GM19099 (cell line): ENCODE measurements around the gene NDRG2.

Source experiments
- POLR2A ChIP-seq: IDR thresholded peaks from 3 replicates; pipeline ENCODE4 v1.6.1; 2011; ENCODE audit warnings: low read depth; ENCODE audit not compliant: insufficient read length; ENCODE audit errors: extremely low read depth

NDRG2 gene

GRCh38 chr14:21060614-21061346 lies 35.9 kb upstream of the NDRG2 start:
- no peak for TF ChIP-seq POLR2A

DNA sequence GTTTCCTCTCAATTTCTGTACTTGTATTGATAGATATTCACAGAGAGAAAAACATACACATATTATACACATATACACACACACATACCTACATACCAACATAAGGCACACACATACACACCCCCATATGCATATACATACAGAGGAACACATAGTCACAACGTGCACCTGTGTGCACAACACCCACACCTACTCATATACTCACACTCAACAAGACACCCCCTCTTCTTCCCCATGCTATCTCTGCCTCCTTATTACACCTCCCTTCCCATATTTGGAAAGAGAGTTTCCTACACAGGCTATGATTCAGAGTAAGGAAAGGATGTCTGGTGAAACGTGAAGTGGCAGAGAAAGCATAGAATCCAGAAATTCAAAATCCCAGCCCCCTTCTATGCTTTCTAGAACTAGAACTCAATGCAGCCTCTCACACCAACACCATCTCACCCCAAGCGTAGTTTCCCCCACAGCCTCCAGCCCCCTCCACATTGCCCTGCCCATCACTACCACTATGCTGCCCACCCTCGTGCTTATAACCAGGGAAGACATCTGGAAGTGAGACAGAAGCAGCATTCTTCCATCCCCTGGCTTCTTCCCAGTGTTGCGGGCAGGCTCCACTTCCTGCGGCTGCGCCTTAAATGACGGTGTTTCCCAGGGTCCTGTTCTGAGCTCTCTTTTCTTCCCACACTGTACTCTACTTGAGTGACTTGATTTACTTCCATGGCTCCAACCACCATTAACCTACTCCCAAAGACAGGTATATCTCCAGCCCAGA lies 35.2 kb upstream of the NDRG2 start:
- no peak for TF ChIP-seq POLR2A

DNA sequence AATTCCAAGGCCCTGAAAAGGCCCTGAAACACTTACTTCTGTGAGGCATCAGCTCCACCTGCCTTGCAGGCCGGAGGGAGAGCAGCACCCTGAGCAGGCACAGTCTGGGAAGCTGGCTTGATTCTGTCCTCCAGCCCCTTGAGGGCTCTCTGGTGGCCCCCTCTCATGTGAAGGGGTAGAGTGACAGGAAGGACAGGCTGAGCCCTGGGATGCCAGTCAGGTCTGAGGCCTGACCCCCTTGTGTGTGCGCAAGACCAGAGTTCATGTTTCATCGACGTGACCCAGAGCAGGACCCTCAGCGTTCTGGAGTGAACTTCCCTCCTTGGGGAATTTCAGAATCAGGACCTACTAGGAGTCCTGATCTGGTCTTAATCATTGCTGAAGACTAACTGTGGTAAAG lies 34.0 kb upstream of the NDRG2 start:
- TF ChIP-seq POLR2A = no peak

DNA sequence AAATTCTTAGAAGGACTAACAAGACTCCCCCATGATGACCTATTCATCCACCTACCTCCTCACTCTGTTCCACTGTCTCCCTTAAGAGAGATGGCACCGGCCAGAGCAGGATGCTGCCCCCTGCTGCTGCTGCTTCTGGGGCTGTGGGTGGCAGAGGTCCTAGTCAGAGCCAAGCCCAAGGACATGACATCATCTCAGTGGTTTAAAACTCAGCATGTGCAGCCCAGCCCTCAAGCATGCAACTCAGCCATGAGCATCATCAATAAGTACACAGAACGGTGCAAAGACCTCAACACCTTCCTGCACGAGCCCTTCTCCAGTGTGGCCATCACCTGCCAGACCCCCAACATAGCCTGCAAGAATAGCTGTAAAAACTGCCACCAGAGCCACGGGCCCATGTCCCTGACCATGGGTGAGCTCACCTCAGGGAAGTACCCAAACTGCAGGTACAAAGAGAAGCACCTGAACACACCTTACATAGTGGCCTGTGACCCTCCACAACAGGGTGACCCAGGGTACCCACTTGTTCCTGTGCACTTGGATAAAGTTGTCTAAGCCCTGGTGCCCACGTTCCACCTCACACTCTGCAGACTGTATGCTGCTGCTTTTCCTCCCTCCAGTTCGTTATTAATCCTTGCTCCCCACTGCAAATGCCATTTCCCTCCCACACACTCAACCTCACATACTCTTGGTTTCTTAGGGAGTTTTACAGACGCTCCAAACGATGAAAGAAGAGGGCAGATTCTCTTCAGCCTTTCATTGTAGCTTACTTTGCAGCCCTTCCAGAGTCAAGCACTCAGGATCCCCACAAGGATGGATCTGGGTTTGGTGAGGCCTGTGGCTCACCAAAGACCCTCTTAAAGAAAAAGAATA lies 33.2 kb upstream of the NDRG2 start, which contains the start of gene RNASE8:
Gene RNASE8, plus strand, starts transcription at position 20 of the 873 bp plus-strand sequence. Its CDS starts 71 bp downstream, at position 91.
- TF ChIP-seq POLR2A = no peak

- no peak for TF ChIP-seq POLR2A
Observed at GRCh38 chr14:21056520-21057163, 31.8 kb upstream of the NDRG2 start.

GRCh38 chr14:21055432-21056117 lies 30.7 kb upstream of the NDRG2 start:
- no peak for TF ChIP-seq POLR2A

GRCh38 chr14:21054768-21055145 lies 29.9 kb upstream of the NDRG2 start:
- no peak for TF ChIP-seq POLR2A

DNA sequence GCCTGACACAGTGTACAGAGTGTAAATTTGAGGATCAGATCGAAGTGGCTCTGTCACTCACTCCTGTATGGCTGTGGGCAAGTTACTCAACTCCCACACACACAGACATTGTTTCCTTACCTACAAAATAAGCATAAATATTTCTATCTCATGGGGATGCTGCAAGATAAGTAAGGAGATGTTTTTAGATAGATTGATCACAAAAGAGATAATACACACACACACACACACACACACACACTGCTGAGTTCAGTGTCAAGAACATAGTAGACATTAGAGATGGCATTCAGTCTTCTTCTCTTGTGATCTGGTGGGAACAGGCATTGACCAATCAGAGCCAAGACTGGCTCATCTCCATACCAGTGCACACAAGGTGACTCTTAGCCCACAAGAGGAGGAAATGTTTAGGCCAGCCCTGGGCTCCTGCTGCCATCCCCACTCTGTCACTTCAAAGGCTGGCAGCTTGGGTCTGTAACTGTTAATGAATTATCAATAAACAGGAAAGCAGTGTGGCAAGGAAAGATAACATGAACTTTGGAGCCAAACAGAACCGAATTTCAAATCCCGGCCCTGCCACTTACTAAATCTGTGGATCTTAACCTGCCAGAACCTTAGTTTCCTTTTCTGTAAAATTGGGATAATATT lies 29.4 kb upstream of the NDRG2 start:
- no peak for TF ChIP-seq POLR2A

DNA sequence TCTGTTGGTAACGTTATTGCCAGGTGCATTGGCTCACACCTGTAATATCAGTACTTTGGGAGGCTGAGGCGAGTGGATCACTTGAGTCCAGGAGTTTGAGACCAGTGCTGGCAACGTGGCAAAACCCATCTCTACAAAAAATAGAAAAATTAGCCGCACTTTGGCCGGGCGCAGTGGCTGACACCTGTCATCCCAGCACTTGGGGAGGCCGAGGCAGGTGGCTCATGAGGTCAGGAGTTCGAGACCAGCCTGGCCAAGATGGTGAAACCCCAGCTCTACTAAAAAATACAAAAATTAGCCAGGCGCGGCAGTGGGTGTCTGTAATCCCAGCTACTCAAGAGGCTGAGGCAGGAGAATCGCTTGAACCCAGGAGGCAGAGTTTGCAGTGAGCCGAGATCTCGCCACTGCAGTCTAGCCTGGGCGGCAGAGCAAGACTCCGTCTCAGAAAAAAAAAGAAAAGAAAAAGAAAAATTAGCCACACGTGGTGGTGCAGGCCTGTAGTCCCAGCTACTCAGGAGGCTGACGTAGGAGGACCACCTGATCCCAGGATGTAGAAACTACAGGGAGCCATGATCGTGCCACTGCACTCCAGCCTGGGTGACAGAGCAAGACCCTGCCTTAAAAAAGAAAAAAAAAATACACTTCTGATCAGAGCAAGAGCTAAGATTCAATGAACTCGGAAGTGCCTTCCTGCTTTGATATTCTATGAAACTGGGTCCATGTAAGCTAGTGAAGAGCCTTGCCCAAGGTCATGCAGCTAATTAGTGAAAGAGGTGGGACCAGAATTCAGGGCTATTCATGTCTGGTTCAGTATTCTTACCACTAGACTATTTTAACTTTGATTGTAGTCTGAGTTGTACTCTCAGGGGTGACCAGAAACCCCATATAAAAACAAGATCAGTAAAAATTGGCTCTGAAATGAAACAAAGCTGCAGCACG lies 28.6 kb upstream of the NDRG2 start:
- TF ChIP-seq POLR2A = no peak

GRCh38 chr14:21050597-21050996 lies 25.7 kb upstream of the NDRG2 start:
- no peak for TF ChIP-seq POLR2A

DNA sequence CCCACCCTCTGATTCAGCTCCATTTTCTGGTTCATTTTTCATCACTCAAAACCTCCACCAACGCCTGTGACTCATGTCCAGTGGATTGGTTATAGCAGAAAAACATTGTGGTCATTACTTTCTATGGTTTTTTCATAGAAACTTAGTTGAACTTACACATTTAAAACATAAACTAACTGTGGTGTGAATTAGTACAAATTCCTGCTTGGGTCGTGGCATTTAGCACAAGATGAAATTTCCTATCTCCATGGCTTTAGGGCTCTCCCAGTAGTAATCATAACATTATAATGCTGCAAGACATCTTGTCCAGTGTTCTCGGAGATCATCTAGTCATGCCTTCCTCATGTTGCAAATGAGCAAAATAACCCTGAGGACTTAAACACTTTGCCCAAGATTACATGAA lies 24.4 kb upstream of the NDRG2 start:
- TF ChIP-seq POLR2A = no peak

DNA sequence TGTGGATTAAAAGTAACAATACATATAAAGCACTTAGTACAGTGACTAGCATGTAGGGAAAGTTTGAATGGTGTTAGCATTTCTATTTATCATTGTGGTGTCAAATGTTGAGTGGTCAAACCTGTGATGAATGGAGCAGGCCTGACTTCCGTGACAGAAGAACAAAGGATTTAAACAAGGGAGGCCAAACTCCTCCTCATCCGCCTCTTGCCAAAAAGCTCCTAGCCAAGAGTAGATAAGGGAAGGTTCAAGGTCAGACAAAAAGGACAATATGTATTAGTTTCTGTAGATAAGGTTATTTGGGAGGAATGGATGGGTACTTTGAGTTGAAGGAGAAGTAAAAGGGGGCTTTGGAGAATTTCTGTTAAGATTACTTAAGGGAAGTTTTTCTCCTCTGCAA lies 23.8 kb upstream of the NDRG2 start:
- TF ChIP-seq POLR2A = no peak

DNA sequence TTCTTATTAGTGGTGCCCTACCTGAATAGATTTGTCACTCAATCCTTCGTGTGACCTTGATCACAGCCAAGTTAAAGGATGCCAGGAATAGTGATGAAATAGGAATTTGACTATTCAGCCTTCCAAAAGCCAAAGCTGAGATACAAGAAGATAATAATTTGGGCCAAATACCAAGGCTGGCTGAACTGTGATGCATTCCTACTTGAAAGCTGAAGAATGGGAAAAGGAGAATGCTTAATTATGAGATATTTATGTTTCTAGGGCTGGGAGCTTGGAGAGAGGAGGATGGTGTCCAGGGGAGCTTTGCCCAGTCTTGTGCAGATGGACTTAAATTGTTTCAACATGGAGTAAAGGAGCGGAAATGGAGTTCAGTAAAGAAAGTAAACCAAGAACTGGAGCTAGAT lies 22.5 kb upstream of the NDRG2 start:
- TF ChIP-seq POLR2A = no peak

- no peak for TF ChIP-seq POLR2A
Observed at GRCh38 chr14:21043974-21044618, 19.2 kb upstream of the NDRG2 start.
